ENCODE results near the gene INTS15. TPM values are rescaled to one million over a fixed set of nuclear protein-coding genes. Genes with fewer than 3 reads are reported as not detected.
"Not testable (repeated sequence)": the region's sequence is repeated elsewhere in the genome, so short reads cannot be mapped to it uniquely, and the experiment has no call there.

INTS15 gene
- polyA plus RNA-seq, 4 donors, result 15.0 to 28.7 (median 16.4) TPM

- Histone ChIP-seq H3K9me3 (ENCODE audit: control insufficient read depth in 2 of 2, insufficient read depth in 1 of 2, low read depth in 1 of 2, low read length in 1 of 2) (no peaks in the 10 kb centered on the region), H3K27ac (ENCODE audit: low read depth in 1 of 3, low read length in 2 of 3) (no peak overlapping the region), H3K4me3 (ENCODE audit: low read depth in 1 of 3, low read length in 3 of 3) (no peak overlapping the region), H3K4me1 (ENCODE audit: control insufficient read depth in 3 of 3, insufficient read depth in 2 of 3, low read depth in 1 of 3, low read length in 2 of 3) (peaks cover 0 to 1% (median 0%) of the 10 kb centered on the region in 3 donors), H3K36me3 (ENCODE audit: control insufficient read depth in 3 of 3, insufficient read depth in 2 of 3, low read depth in 1 of 3, low read length in 3 of 3) (peaks cover 0 to 2% (median 0%) of the 10 kb centered on the region in 3 donors), H3K27me3 (ENCODE audit: control insufficient read depth in 3 of 3, insufficient read depth in 3 of 3, low read length in 3 of 3) (no peaks in the 10 kb centered on the region)
- DNase-seq (peak in 1 of 2 donors; percentile 31), FAIRE-seq (no peak)
- 38 to 59% (median 47%) methylated on average over 11 of the region's 11 CpGs for WGBS, 3 donors
Observed at GRCh38 chr7:6630007-6630849, 40.4 kb downstream of the INTS15 start.

DNA sequence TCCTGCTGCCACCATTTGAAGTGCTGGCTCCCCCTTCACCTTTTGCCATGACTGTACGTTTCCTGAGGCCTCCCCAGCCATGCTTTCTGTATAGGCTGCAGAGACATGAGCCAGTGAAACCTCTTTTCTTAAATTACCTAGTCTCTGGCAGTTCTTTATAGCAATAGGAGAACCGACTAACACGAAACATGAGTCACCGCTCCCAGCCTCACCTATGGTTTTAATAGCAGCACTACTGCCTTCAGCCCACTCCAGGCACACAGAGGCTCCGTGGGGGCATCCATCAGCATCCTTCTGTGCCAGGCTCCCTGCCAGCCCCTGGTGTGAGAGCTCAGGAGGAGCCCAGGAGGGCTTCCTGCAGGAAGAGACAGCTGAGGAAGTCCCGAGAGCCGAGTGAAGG is 41.8 kb downstream of the INTS15 start:
- DNase-seq (no peak), FAIRE-seq (no peak)
- Histone ChIP-seq H3K4me3 (ENCODE audit: low read depth in 1 of 3, low read length in 3 of 3) (no peak overlapping the region), H3K27ac (ENCODE audit: low read depth in 1 of 3, low read length in 2 of 3) (no peak overlapping the region), H3K36me3 (ENCODE audit: control insufficient read depth in 3 of 3, insufficient read depth in 2 of 3, low read depth in 1 of 3, low read length in 3 of 3) (no peaks in the 10 kb centered on the region), H3K9me3 (ENCODE audit: control insufficient read depth in 2 of 2, insufficient read depth in 1 of 2, low read depth in 1 of 2, low read length in 1 of 2) (no peaks in the 10 kb centered on the region), H3K27me3 (ENCODE audit: control insufficient read depth in 3 of 3, insufficient read depth in 3 of 3, low read length in 3 of 3) (no peaks in the 10 kb centered on the region), H3K4me1 (ENCODE audit: control insufficient read depth in 3 of 3, insufficient read depth in 2 of 3, low read depth in 1 of 3, low read length in 2 of 3) (peaks cover 0 to 4% (median 1%) of the 10 kb centered on the region in 3 donors)
- 61 to 71% (median 69%) methylated on average over 7 of the region's 7 CpGs for WGBS, 3 donors

DNA sequence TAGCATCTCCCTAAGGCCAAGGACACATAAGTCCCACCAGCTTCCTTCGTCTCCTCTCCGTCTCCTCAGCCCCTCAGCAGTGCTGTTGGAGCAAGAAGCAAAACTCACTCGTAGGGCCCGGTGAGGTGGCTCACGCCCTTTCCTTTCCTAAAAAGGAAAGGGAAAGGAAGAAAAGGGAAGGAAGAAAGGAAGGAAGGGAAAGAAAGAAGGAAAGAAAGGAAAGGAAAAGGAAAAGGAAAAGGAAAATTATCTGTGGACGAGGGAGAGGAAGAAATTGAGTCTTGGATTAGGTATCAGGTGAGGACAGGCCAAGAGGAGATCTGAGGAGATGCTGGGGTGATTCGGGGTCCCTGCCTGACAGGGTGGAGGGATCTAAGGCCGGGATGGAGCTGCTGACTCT is 44.2 kb downstream of the INTS15 start:
- no peak for FAIRE-seq
- no peak for DNase-seq
- WGBS, 3 donors, result 85 to 87% (median 87%) methylated on average over 8 of the region's 8 CpGs

GRCh38 chr7:6634971-6635370 is 45.1 kb downstream of the INTS15 start:
- DNase-seq; H3K27me3 ChIP-seq (ENCODE audit: control insufficient read depth in 3 of 3, insufficient read depth in 3 of 3, low read length in 3 of 3); H3K4me3 ChIP-seq (ENCODE audit: low read depth in 1 of 3, low read length in 3 of 3); H3K4me1 ChIP-seq (ENCODE audit: control insufficient read depth in 3 of 3, insufficient read depth in 2 of 3, low read depth in 1 of 3, low read length in 2 of 3); H3K27ac ChIP-seq (ENCODE audit: low read depth in 1 of 3, low read length in 2 of 3); H3K36me3 ChIP-seq (ENCODE audit: control insufficient read depth in 3 of 3, insufficient read depth in 2 of 3, low read depth in 1 of 3, low read length in 3 of 3); H3K9me3 ChIP-seq (ENCODE audit: control insufficient read depth in 2 of 2, insufficient read depth in 1 of 2, low read depth in 1 of 2, low read length in 1 of 2); FAIRE-seq: not testable (repeated sequence)
- 77 to 93% (median 79%) methylated on average over 5 of the region's 5 CpGs for WGBS, 3 donors

More for the DNA sequence above, 44.2 kb downstream of the INTS15 start:
- Histone ChIP-seq H3K36me3 (ENCODE audit: control insufficient read depth in 3 of 3, insufficient read depth in 2 of 3, low read depth in 1 of 3, low read length in 3 of 3) (no peaks in the 10 kb centered on the region), H3K27ac (ENCODE audit: low read depth in 1 of 3, low read length in 2 of 3) (no peak overlapping the region), H3K27me3 (ENCODE audit: control insufficient read depth in 3 of 3, insufficient read depth in 3 of 3, low read length in 3 of 3) (no peaks in the 10 kb centered on the region), H3K9me3 (ENCODE audit: control insufficient read depth in 2 of 2, insufficient read depth in 1 of 2, low read depth in 1 of 2, low read length in 1 of 2) (no peaks in the 10 kb centered on the region), H3K4me1 (ENCODE audit: control insufficient read depth in 3 of 3, insufficient read depth in 2 of 3, low read depth in 1 of 3, low read length in 2 of 3) (peaks cover 1 to 7% (median 7%) of the 10 kb centered on the region in 3 donors), H3K4me3 (ENCODE audit: low read depth in 1 of 3, low read length in 3 of 3) (no peak overlapping the region)

DNA sequence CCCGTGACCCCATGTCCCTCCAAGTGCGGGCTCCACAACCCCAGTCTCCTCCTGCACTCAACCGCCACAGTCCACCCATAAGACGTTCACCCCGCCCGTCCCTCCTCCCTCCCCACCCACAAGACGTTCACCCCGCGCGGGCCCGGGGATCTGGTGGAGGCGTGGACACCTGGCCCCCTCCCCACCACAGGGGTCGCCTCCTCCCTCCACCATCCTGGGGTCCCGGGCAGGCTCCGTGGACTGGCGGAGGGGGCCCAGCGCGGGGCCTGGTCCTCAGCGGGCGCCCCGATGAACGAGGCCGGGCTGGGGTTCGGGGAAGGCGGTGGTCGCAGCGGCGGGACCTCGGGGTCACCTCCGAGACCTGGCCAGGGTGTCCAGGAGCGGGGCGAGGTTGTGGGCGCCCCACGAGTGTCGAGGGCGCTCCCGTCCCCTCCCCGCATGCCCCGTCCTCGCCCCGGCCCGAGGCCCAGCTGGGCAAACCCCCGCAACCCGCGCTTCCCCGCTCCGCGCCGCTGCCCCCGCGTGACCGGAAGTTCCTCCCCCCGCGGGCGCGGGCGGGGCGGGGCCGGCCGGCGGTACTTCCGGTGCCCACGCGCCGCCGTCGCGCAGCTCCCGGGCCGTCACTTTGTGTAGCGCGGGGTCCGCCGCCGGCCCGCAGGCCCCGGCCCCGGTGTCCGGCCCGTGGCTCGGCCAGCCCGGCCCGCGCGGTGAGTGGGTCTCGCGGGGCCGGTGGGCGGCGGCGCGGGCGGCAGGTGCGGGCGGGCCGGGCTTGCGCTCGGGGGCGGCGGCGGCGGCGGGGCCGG is 47.1 kb downstream of the INTS15 start, which contains the start of gene ZNF316:
Gene ZNF316 (plus strand): TSS at position 578 of the 803 bp plus-strand sequence. CDS start 5,092 bp downstream, outside the sequence.
- H3K4me1 ChIP-seq (ENCODE audit: control insufficient read depth in 3 of 3, insufficient read depth in 2 of 3, low read depth in 1 of 3, low read length in 2 of 3), result peaks cover 0 to 7% (median 7%) of the 10 kb centered on the region in 3 donors
- H3K27me3 ChIP-seq (ENCODE audit: control insufficient read depth in 3 of 3, insufficient read depth in 3 of 3, low read length in 3 of 3), result no peaks in the 10 kb centered on the region
- H3K9me3 ChIP-seq (ENCODE audit: control insufficient read depth in 2 of 2, insufficient read depth in 1 of 2, low read depth in 1 of 2, low read length in 1 of 2), result no peaks in the 10 kb centered on the region
- peak within 1 kb of the TSS in 2 of 3 donors; percentile 58 to 75 for H3K27ac ChIP-seq (ENCODE audit: low read depth in 1 of 3, low read length in 2 of 3)
- peak within 1 kb of the TSS; percentile 76 to 94 (median 77) for H3K4me3 ChIP-seq (ENCODE audit: low read depth in 1 of 3, low read length in 3 of 3)
- 1 to 4% (median 2%) methylated on average over 18 to 104 of the region's 104 CpGs for WGBS, 3 donors
- peak; percentile 40 to 65 for DNase-seq
- no peak for FAIRE-seq
- H3K36me3 ChIP-seq (ENCODE audit: control insufficient read depth in 3 of 3, insufficient read depth in 2 of 3, low read depth in 1 of 3, low read length in 3 of 3), result peaks cover 0 to 28% (median 0%) of the 10 kb centered on the region in 3 donors

DNA sequence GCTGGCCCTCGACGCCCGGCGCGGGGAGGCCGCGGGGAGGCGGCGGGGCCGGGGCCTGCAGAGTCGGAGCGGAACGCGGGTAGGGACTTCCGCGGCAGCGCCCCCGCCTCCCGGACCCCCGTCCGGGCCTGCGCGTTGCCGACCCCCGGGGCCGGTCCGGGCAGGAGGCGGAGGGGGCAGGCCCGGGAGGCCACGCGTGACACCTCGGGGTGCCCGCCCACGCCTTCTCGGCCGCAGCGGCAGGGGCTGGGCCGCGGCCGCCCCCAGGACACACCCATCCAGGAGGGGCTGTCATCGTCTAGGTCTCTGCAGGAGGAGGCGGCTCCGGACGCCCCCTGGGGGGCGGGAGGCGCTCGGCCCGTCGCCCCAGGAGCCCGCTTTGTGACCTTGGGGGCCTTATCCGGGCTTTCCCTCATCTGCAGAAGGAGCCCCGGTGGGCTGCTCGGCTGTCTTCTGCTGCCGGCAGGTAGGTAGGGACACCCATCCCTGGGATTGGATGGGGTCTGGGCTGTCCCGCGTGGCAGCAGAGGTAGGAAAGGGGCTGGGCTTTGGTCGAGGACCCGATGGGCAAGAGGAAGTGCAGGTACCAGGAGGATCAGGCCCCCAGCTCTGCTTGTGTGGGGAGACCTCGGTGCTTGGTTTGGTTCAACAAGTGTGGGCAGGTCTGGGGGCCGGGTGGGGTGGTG is 47.9 kb downstream of the INTS15 start:
- no peaks in the 10 kb centered on the region for H3K27me3 ChIP-seq (ENCODE audit: control insufficient read depth in 3 of 3, insufficient read depth in 3 of 3, low read length in 3 of 3)
- peak; percentile 18 to 60 for DNase-seq
- 1% methylated on average over 19 to 60 of the region's 60 CpGs for WGBS, 3 donors
- peak overlapping the region; percentile 54 to 94 (median 76) for H3K4me3 ChIP-seq (ENCODE audit: low read depth in 1 of 3, low read length in 3 of 3)
- FAIRE-seq, result no peak
- H3K9me3 ChIP-seq (ENCODE audit: control insufficient read depth in 2 of 2, insufficient read depth in 1 of 2, low read depth in 1 of 2, low read length in 1 of 2), result no peaks in the 10 kb centered on the region
- no peak overlapping the region for H3K27ac ChIP-seq (ENCODE audit: low read depth in 1 of 3, low read length in 2 of 3)
- H3K36me3 ChIP-seq (ENCODE audit: control insufficient read depth in 3 of 3, insufficient read depth in 2 of 3, low read depth in 1 of 3, low read length in 3 of 3), result peaks cover 0 to 35% (median 0%) of the 10 kb centered on the region in 3 donors
- peaks cover 0 to 7% (median 7%) of the 10 kb centered on the region in 3 donors for H3K4me1 ChIP-seq (ENCODE audit: control insufficient read depth in 3 of 3, insufficient read depth in 2 of 3, low read depth in 1 of 3, low read length in 2 of 3)

- 85 to 92% (median 87%) methylated on average over 4 of the region's 4 CpGs for WGBS, 3 donors
Observed at GRCh38 chr7:6639032-6639431, 49.2 kb downstream of the INTS15 start.

GRCh38 chr7:6639627-6640026 is 49.8 kb downstream of the INTS15 start:
- Histone ChIP-seq H3K9me3 (ENCODE audit: control insufficient read depth in 2 of 2, insufficient read depth in 1 of 2, low read depth in 1 of 2, low read length in 1 of 2) (no peaks in the 10 kb centered on the region), H3K4me1 (ENCODE audit: control insufficient read depth in 3 of 3, insufficient read depth in 2 of 3, low read depth in 1 of 3, low read length in 2 of 3) (peaks cover 0 to 7% (median 7%) of the 10 kb centered on the region in 3 donors), H3K27ac (ENCODE audit: low read depth in 1 of 3, low read length in 2 of 3) (no peak overlapping the region), H3K36me3 (ENCODE audit: control insufficient read depth in 3 of 3, insufficient read depth in 2 of 3, low read depth in 1 of 3, low read length in 3 of 3) (peaks cover 0 to 55% (median 7%) of the 10 kb centered on the region in 3 donors), H3K4me3 (ENCODE audit: low read depth in 1 of 3, low read length in 3 of 3) (no peak overlapping the region), H3K27me3 (ENCODE audit: control insufficient read depth in 3 of 3, insufficient read depth in 3 of 3, low read length in 3 of 3) (no peaks in the 10 kb centered on the region)
- DNase-seq (no peak), FAIRE-seq (no peak)
- 93 to 99% (median 94%) methylated on average over 11 of the region's 11 CpGs for WGBS, 3 donors

More at GRCh38 chr7:6639032-6639431, 49.2 kb downstream of the INTS15 start:
- DNase-seq (no peak), FAIRE-seq (no peak)
- Histone ChIP-seq H3K27me3 (ENCODE audit: control insufficient read depth in 3 of 3, insufficient read depth in 3 of 3, low read length in 3 of 3) (no peaks in the 10 kb centered on the region), H3K4me3 (ENCODE audit: low read depth in 1 of 3, low read length in 3 of 3) (no peak overlapping the region), H3K9me3 (ENCODE audit: control insufficient read depth in 2 of 2, insufficient read depth in 1 of 2, low read depth in 1 of 2, low read length in 1 of 2) (no peaks in the 10 kb centered on the region), H3K36me3 (ENCODE audit: control insufficient read depth in 3 of 3, insufficient read depth in 2 of 3, low read depth in 1 of 3, low read length in 3 of 3) (peaks cover 0 to 49% (median 7%) of the 10 kb centered on the region in 3 donors), H3K4me1 (ENCODE audit: control insufficient read depth in 3 of 3, insufficient read depth in 2 of 3, low read depth in 1 of 3, low read length in 2 of 3) (peaks cover 0 to 7% (median 7%) of the 10 kb centered on the region in 3 donors), H3K27ac (ENCODE audit: low read depth in 1 of 3, low read length in 2 of 3) (no peak overlapping the region)
